Activated naive CD8-positive, alpha-beta T cell (primary cell): ENCODE results near the gene CPNE1.

Experiments
- H3K27ac Mint-ChIP-seq: one replicate; pipeline ENCODE4 v1.8.0; 2021; ENCODE audit warnings: mixed read lengths
- H3K27me3 Mint-ChIP-seq: one replicate; pipeline ENCODE4 v1.8.0; 2021; ENCODE audit warnings: mixed read lengths
- H3K36me3 Mint-ChIP-seq: one replicate; pipeline ENCODE4 v1.8.0; 2021; ENCODE audit warnings: mixed read lengths
- H3K4me1 Mint-ChIP-seq: one replicate; pipeline ENCODE4 v1.8.0; 2021; ENCODE audit warnings: low read depth, mixed read lengths
- H3K4me3 Mint-ChIP-seq: one replicate; pipeline ENCODE4 v1.8.0; 2021; ENCODE audit warnings: mild to moderate bottlenecking, mixed read lengths
- H3K9me3 Mint-ChIP-seq: one replicate; pipeline ENCODE4 v1.8.0; 2021; ENCODE audit warnings: low read depth, mixed read lengths

The CPNE1 gene

DNA sequence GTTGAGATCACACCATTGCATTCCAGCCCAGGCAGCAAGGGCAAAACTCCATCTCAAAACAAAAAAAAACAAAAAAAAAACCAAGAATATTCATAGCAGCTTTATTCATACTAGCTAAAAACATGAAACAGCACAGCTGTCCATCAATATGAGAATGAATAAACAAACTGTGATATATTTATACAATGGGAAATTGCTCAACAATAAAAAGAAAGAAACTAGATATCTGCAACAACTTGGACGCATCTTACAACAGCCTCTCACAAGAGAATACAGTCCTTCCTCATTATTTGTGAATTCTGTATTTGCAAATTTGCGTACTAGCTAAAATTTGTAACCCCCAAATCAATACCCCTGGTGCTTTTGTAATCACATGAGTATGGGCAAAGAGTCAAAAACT lies 77.3 kb downstream of the CPNE1 start:
- no peaks in the 10 kb centered on the region for H3K27me3 Mint-ChIP-seq
- H3K36me3 Mint-ChIP-seq = no peaks in the 10 kb centered on the region
- H3K4me3 Mint-ChIP-seq = no peak overlapping the region
- H3K9me3 Mint-ChIP-seq = no peaks in the 10 kb centered on the region
- no peak overlapping the region for H3K27ac Mint-ChIP-seq
- H3K4me1 Mint-ChIP-seq = no peaks in the 10 kb centered on the region

DNA sequence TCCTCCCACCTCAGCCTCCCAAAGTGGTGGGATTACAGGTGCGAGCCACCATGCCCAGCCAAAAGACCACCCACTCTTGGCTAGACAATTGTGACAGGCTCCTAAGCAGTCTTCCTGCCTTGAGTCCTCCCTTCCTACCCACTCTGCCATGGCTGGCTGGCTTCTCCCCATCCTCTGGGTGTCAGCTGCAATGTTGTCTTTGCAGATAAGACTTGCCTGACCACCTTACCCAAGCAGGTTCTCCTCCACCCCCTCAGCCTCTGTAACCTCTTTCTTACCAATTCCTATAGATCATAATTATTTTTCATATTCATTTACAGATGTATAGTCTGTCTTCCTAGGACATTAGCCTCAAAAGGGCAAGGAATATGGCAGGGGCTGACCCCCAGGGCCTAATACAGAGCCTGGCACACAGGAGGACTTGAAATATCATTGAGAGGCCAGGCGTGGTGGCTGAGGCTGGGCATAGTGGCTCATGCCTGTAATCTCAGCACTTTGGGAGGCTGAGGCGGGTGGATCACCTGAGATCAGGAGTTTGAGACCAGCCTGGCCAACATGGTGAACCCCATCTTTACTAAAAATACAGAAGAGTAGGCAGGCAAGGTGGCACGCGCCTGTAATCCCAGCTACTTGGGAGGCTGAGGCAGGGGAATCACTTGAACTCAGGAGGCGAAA lies 77.8 kb downstream of the CPNE1 start:
- Mint-ChIP-seq H3K27ac (no peak overlapping the region), H3K27me3 (no peaks in the 10 kb centered on the region), H3K9me3 (no peaks in the 10 kb centered on the region), H3K4me1 (no peaks in the 10 kb centered on the region), H3K36me3 (no peaks in the 10 kb centered on the region), H3K4me3 (no peak overlapping the region)

DNA sequence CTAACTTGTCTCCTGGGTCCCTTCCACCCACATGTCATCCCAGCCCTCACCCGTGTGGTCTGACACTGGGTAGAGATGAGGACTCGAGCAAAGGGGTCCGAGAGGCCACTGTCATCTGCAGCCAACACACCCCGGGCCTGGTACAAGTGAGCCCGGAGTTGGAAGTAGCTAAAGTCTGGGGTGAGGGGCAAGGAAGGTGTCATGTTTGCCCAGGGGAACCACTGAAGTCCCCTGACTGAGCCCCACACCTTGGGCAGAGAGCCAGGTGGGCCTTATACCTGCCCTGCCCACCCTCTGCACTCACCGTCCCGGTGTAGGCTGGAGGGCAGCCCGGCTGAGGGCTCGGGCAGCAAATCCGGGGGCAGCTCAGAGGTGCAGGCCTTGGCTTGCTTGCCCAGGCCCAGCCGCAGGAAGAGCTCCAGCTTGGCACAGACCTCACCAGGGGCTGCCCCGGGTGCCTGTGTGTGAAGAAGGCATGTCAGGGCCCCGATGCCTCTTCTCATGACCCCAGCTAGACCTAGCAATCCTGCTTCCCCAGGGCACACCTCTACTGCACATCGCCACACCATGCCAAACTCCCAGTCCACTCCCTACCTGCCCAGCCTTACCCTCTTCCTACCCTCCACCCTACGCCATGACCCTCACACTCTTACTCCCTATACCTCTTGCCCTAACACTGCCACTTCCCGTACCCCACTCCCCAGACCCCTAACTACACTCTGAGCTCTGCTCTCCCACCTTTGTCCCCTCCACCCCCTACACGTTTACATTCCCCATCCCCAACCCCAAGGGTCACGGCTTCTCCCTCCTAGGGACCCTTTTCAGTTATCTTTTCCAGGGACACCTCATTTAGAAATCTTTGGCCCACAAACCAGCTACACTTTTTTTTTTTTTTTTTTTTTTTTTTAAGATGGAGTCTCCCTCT lies 80.8 kb downstream of the CPNE1 start:
- Mint-ChIP-seq H3K9me3 (peaks cover 4% of the 10 kb centered on the region), H3K27ac (no peak overlapping the region), H3K36me3 (no peaks in the 10 kb centered on the region), H3K27me3 (no peaks in the 10 kb centered on the region), H3K4me3 (no peak overlapping the region), H3K4me1 (no peaks in the 10 kb centered on the region)

DNA sequence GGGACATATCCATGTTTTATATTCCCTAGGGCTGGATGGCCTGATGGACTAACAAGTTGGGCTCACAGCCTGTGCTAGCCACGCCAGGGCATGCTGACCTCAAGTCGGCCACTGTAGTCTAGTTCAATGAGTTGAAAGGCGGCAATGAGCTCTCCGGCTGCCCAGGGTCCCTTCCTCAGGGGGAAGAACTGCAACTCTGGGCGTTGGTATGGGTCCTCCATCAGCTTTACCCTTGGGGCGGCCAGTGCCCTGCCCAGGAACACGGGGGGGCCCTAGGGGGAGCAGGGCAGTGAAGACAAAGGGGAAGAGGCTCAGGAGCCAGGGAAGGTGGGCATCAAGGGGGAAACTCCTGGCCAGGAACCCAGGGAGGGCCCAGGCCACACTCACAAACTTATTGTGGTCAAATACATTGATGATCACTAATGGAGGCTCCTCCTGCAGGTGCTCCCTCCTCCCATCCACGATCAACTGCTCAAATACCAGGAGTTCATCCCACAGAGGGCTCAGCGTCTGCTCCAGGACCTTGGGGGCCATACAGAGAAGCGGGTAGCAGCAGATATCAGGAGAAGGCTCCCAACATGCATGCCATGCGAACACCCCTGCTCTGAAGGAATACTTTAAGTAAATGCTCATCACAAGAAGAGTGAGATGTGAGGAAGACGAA lies 81.8 kb downstream of the CPNE1 start:
- H3K27me3 Mint-ChIP-seq = no peaks in the 10 kb centered on the region
- H3K4me1 Mint-ChIP-seq = no peaks in the 10 kb centered on the region
- H3K27ac Mint-ChIP-seq = no peak overlapping the region
- no peaks in the 10 kb centered on the region for H3K36me3 Mint-ChIP-seq
- H3K4me3 Mint-ChIP-seq = no peak overlapping the region
- H3K9me3 Mint-ChIP-seq = peaks cover 4% of the 10 kb centered on the region

DNA sequence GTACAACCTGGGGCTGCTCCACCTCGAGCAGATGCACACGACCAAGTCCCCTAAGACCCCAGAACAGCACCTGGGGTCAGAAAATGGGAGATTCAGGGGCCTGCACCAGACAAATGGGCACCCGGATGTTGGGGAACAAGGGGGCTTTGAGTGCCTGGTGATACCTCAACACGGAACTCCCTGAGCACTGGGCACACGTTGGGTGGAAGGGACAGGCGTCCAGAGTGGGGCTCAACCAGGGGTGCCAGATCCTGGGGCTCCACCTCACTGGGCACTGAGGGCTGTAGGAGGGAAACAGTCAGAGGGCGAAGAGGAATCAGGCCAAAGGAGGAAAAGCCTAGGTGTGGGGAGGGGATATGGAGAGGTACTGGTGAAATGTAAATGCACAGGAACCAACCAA lies 82.6 kb downstream of the CPNE1 start:
- Mint-ChIP-seq H3K4me3 (no peak overlapping the region), H3K27ac (no peak overlapping the region), H3K9me3 (peaks cover 4% of the 10 kb centered on the region), H3K36me3 (no peaks in the 10 kb centered on the region), H3K27me3 (no peaks in the 10 kb centered on the region), H3K4me1 (no peaks in the 10 kb centered on the region)

DNA sequence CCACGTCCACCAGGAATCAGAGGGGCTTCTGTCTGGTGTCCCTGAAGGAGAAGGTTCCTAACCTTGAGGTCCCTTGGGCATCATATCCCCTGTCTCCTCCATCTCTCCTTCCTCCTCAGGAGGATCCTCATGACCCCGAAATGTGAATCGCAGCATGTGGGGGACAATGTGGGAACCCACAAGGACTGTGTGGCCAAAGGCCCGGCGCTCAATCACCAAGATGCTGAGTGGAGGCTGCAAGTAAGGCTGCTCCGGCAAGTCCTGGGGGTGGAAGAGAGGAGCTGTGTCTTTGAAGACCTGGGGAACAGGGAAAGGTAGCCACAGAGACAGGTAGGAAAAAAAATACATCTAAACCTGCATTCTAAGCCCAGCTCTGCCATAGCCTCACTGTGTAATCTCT lies 85.5 kb downstream of the CPNE1 start:
- H3K4me3 Mint-ChIP-seq = no peak overlapping the region
- H3K27me3 Mint-ChIP-seq = no peaks in the 10 kb centered on the region
- H3K36me3 Mint-ChIP-seq = no peaks in the 10 kb centered on the region
- H3K27ac Mint-ChIP-seq = no peak overlapping the region
- no peaks in the 10 kb centered on the region for H3K4me1 Mint-ChIP-seq
- peaks cover 4% of the 10 kb centered on the region for H3K9me3 Mint-ChIP-seq

DNA sequence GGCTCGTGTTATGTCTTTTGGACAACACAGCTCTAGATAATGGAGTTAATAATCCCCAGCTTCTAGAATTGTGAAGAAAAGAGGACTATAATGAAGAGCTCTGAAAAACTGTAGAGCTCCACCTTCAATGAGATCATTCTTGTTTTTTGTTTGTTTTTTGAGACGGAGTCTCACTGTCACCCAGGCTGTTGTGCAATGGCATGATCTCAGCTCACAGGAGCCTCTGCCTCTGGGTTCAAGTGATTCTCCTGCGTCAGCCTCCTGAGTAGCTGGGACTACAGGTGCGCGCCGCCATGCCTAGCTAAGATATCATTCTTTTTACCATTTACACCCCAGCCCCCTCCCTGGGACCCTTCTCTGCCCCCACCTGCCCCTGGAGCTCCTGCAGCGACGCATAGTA lies 86.2 kb downstream of the CPNE1 start:
- Mint-ChIP-seq H3K27ac (no peak overlapping the region), H3K9me3 (peaks cover 4% of the 10 kb centered on the region), H3K4me1 (no peaks in the 10 kb centered on the region), H3K27me3 (no peaks in the 10 kb centered on the region), H3K36me3 (no peaks in the 10 kb centered on the region), H3K4me3 (no peak overlapping the region)

DNA sequence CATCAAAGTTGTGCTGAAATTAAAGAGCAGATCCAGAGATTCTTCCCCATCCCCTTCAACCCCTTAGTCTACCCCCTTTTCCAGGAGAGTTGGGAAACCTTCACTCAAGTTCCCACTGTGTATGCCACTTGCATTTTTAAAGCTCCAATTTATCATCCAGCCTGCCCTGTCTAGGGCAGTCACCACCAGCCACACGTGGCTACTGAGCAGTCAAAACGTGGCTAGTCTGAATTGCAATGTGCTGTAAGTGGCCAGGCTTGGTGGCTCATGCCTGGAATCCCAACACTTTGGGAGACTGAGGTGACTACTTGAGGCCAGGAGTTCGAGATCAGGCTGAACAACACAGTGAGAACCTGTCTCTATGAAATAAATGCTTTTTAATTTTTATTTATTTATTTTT lies 87.9 kb downstream of the CPNE1 start:
- H3K36me3 Mint-ChIP-seq = peaks cover 4% of the 10 kb centered on the region
- H3K9me3 Mint-ChIP-seq = peaks cover 8% of the 10 kb centered on the region
- no peak overlapping the region for H3K27ac Mint-ChIP-seq
- H3K27me3 Mint-ChIP-seq = no peaks in the 10 kb centered on the region
- H3K4me3 Mint-ChIP-seq = no peak overlapping the region
- no peaks in the 10 kb centered on the region for H3K4me1 Mint-ChIP-seq
